ENCODE results near the gene KIAA1958. TPM values are rescaled to one million over a fixed set of nuclear protein-coding genes. Genes with fewer than 3 reads are reported as not detected.

The KIAA1958 gene
- total RNA-seq, 2 experiments from 2014 or later: 14.9 to 15.3 TPM

DNA sequence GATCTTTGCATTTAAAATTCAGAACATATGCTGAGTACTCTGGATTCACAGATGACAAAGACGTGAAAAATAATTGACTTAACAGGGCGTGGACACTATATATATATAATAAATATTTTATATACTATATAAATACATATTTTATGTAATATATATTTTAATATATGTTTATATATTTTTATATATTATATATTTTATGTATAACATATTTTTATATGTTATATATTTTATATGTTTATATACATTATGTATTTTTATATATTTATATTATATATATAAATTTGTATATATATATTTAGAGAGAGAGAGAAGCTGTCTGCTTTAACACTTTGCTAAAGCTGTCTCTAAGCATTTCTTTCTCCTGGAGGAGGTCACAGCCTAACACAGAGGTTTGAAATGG, 118.2 kb downstream of the KIAA1958 start:
- no peak for ATAC-seq
- H3K27ac Mint-ChIP-seq: no peak overlapping the region
- no peaks in the 10 kb centered on the region for H3K9me3 Mint-ChIP-seq
- no peak overlapping the region for H3K4me3 Mint-ChIP-seq
- no peak for TF ChIP-seq CTCF (IDR thresholded peaks at IDR 0.05)
- POLR2A ChIA-PET: no interaction called here
- no peaks in the 10 kb centered on the region for H3K36me3 Mint-ChIP-seq (ENCODE audit: low read depth)
- CTCF ChIA-PET: interaction anchor here (1.0 kb wide), 1 partner anchor 188 kb away, joined by 4 read pairs; no protein-coding TSS in a partner anchor
- intact Hi-C loops (cut with micrococcal nuclease): no loop called here
- no peaks in the 10 kb centered on the region for H3K27me3 Mint-ChIP-seq
- DNase-seq: no peak
- peaks cover 13% of the 10 kb centered on the region for H3K4me1 Mint-ChIP-seq (ENCODE audit: low read depth)

DNA sequence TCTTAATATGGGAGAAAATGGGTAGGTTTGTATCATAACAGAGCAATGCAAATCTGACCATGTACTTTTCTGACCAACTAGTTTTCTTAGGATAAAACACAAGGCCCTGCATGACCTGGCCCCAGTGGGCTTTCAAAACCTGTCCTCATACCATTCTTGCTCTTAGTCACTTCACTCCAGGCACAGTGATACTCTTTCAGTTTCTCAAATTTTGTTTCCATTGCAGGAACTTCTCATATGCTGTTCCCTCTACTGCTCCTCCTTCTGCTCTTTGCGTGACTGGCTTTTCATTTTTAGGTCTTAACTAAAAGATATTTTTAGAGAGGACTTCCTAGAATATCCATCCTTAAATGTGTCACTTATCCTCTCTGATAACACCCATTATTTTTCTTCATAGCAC, 118.9 kb downstream of the KIAA1958 start:
- CTCF ChIA-PET: no interaction called here
- Mint-ChIP-seq H3K27ac (no peak overlapping the region), H3K4me1 (ENCODE audit: low read depth) (peaks cover 13% of the 10 kb centered on the region), H3K27me3 (no peaks in the 10 kb centered on the region), H3K4me3 (no peak overlapping the region), H3K36me3 (ENCODE audit: low read depth) (no peaks in the 10 kb centered on the region), H3K9me3 (no peaks in the 10 kb centered on the region)
- intact Hi-C loops (cut with micrococcal nuclease): no loop called here
- peak; percentile 64 for ATAC-seq
- peak; percentile 4 for DNase-seq
- TF ChIP-seq CTCF (IDR thresholded peaks at IDR 0.05): no peak
- POLR2A ChIA-PET: no interaction called here

GRCh38 chr9:112605963-112606699, 119.5 kb downstream of the KIAA1958 start:
- Mint-ChIP-seq H3K27ac (no peak overlapping the region), H3K4me1 (ENCODE audit: low read depth) (peaks cover 13% of the 10 kb centered on the region), H3K9me3 (no peaks in the 10 kb centered on the region), H3K36me3 (ENCODE audit: low read depth) (no peaks in the 10 kb centered on the region), H3K27me3 (no peaks in the 10 kb centered on the region), H3K4me3 (no peak overlapping the region)
- POLR2A ChIA-PET: no interaction called here
- DNase-seq (no peak), ATAC-seq (no peak)
- intact Hi-C loops (cut with micrococcal nuclease): no loop called here
- CTCF ChIA-PET: no interaction called here
- TF ChIP-seq CTCF (IDR thresholded peaks at IDR 0.05): no peak

- H3K36me3 Mint-ChIP-seq (ENCODE audit: low read depth): no peaks in the 10 kb centered on the region
- intact Hi-C loops (cut with micrococcal nuclease): no loop called here
- DNase-seq (no peak), ATAC-seq (no peak)
- CTCF ChIA-PET: no interaction called here
- H3K9me3 Mint-ChIP-seq: no peaks in the 10 kb centered on the region
- H3K27me3 Mint-ChIP-seq: no peaks in the 10 kb centered on the region
- no peak overlapping the region for H3K27ac Mint-ChIP-seq
- TF ChIP-seq CTCF (IDR thresholded peaks at IDR 0.05): no peak
- POLR2A ChIA-PET: no interaction called here
- H3K4me3 Mint-ChIP-seq: no peak overlapping the region
- H3K4me1 Mint-ChIP-seq (ENCODE audit: low read depth): peaks cover 13% of the 10 kb centered on the region
Measured at GRCh38 chr9:112608851-112609250, 122.2 kb downstream of the KIAA1958 start.

GRCh38 chr9:112615584-112616266, 129.1 kb downstream of the KIAA1958 start:
- Mint-ChIP-seq H3K9me3 (no peaks in the 10 kb centered on the region), H3K27ac (no peak overlapping the region), H3K27me3 (no peaks in the 10 kb centered on the region), H3K4me1 (ENCODE audit: low read depth) (peaks cover 2% of the 10 kb centered on the region), H3K36me3 (ENCODE audit: low read depth) (peaks cover 6% of the 10 kb centered on the region), H3K4me3 (no peak overlapping the region)
- ATAC-seq: no peak
- ChIA-PET CTCF (no interaction called here), POLR2A (no interaction called here)
- intact Hi-C loops (cut with micrococcal nuclease): no loop called here
- DNase-seq: no peak
- TF ChIP-seq CTCF (IDR thresholded peaks at IDR 0.05): no peak
